ENCODE measurements around the gene IPO9. TPM values are rescaled to one million over a fixed set of nuclear protein-coding genes. Genes with fewer than 3 reads are reported as not detected.

The IPO9 gene
- total and polyA plus RNA-seq, 2 of the 4 experiments (the other 2 are of a cell fraction) = 14.0 to 23.4 TPM

- Histone ChIP-seq H3K36me3 (ENCODE audit: control insufficient read depth, insufficient read depth, low read length) (peaks cover 6% of the 10 kb centered on the region), H3K56ac (ENCODE audit: extremely low read depth, insufficient read depth, low read length) (no peak overlapping the region), H2AK9ac (replicated peaks; ENCODE audit: low read depth, low read length, poor library complexity) (no peak overlapping the region), H2BK120ac (ENCODE audit: low read depth, low read length) (no peak overlapping the region), H3K18ac (ENCODE audit: low read depth, low read length) (no peak overlapping the region), H3K23ac (ENCODE audit: low read depth, low read length) (no peak overlapping the region), H3K14ac (replicated peaks; ENCODE audit: low read depth, low read length) (no peak overlapping the region), H4K91ac (ENCODE audit: insufficient read depth, low read depth, low read length) (no peak overlapping the region), H2BK5ac (ENCODE audit: low read depth, low read length, poor library complexity, severe bottlenecking) (no peak overlapping the region), H3K4me3 (ENCODE audit: insufficient read depth, low read depth, low read length) (no peak overlapping the region), H2BK20ac (ENCODE audit: low read depth, low read length) (no peak overlapping the region), H3K27me3 (ENCODE audit: control insufficient read depth, insufficient read depth, low read length) (no peaks in the 10 kb centered on the region), H3K4me2 (ENCODE audit: low read depth, low read length) (no peak overlapping the region), H3K27ac (ENCODE audit: insufficient read depth, low read length) (no peak overlapping the region), H2AFZ (replicated peaks; ENCODE audit: low read length, poor library complexity) (no peak overlapping the region), H4K5ac (ENCODE audit: low read depth, low read length) (no peak overlapping the region), H3K4me1 (ENCODE audit: control insufficient read depth, insufficient read depth, low read length) (peaks cover 8% of the 10 kb centered on the region), H3K9me3 (ENCODE audit: control insufficient read depth, insufficient read depth, low read length) (no peaks in the 10 kb centered on the region), H3K79me1 (ENCODE audit: low read depth in 1 of 2, low read length in 2 of 2) (peaks cover 3 to 18% of the 10 kb centered on the region in 2 experiments; a peak in 3 of 4 replicates), H4K20me1 (ENCODE audit: insufficient read depth, low read length) (no peaks in the 10 kb centered on the region), H4K8ac (ENCODE audit: low read depth in 2 of 2, low read length in 2 of 2) (no peak overlapping the region), H3K9me1 (ENCODE audit: insufficient read depth, low read length) (peaks cover 13% of the 10 kb centered on the region; the same call in 1 of the 2 replicates), H3K4ac (ENCODE audit: low read depth, low read length) (no peak overlapping the region), H2AK5ac (ENCODE audit: low read depth, low read length) (no peak overlapping the region), H3K9ac (ENCODE audit: low read depth, low read length) (no peak overlapping the region), H2BK15ac (ENCODE audit: low read depth, low read length) (no peak overlapping the region)
- TF ChIP-seq USF2 (IDR thresholded peaks at IDR 0.05; ENCODE audit: low read depth, low read length) (no peak), ELK1 (IDR thresholded peaks at IDR 0.05; ENCODE audit: borderline replicate concordance, low read depth, low read length) (no peak), FOS (IDR thresholded peaks at IDR 0.05; ENCODE audit: low read depth, low read length) (no peak), RFX5 (IDR thresholded peaks at IDR 0.05; ENCODE audit: low read depth, low read length) (no peak), SMC3 (IDR thresholded peaks at IDR 0.05; ENCODE audit: low read depth, low read length) (no peak), NFE2L2 (IDR thresholded peaks at IDR 0.05; ENCODE audit: low read depth, low read length) (no peak), POLR2A (IDR thresholded peaks at IDR 0.05; ENCODE audit: low read depth, low read length) (no peak), MAZ (IDR thresholded peaks at IDR 0.05; ENCODE audit: borderline replicate concordance, low read depth, low read length) (no peak), CEBPB (IDR thresholded peaks at IDR 0.05; ENCODE audit: low read depth, low read length) (no peak), BHLHE40 (IDR thresholded peaks at IDR 0.05; ENCODE audit: low read depth, low read length) (no peak), CHD1 (IDR thresholded peaks at IDR 0.05; ENCODE audit: low read depth, low read length) (no peak), CTCF (conservative IDR thresholded peaks at IDR 0.05; ENCODE audit: low read depth, low read length) (no peak), RCOR1 (IDR thresholded peaks at IDR 0.05; ENCODE audit: insufficient replicate concordance, low read length) (no peak), MXI1 (IDR thresholded peaks at IDR 0.05; ENCODE audit: borderline replicate concordance, low read depth, low read length) (no peak), RAD21 (IDR thresholded peaks at IDR 0.05; ENCODE audit: low read length) (no peak), MAFK (IDR thresholded peaks at IDR 0.05; ENCODE audit: low read depth, low read length) (no peak)
- no peak for ATAC-seq (ENCODE audit: low read depth)
- POLR2A ChIA-PET (ENCODE audit: unreplicated experiment) = no interaction called here
- no peak for DNase-seq
- intact Hi-C loops (cut with micrococcal nuclease) (no loop called here), dilution Hi-C loops (cut with HindIII; ENCODE audit: low sequenced_read_pairs, unreplicated experiment) (no loop called here), in situ Hi-C loops (cut with MboI; ENCODE audit: low sequenced_read_pairs) (loop anchor here (10.0 kb wide), 1 partner anchor 234 kb away; the partner anchor contains the start of gene GPR37L1)
- BruUV-seq (replicated peaks) = no TSS peak
- 83% methylated on average over 2 of the region's 3 CpGs; no CpG with 5 or more reads in 1 of the 2 experiments for whole genome bisulfite sequencing, 2 experiments (ENCODE audit: extremely low coverage in 2 of 2, insufficient read length in 1 of 2)
- CTCF ChIA-PET = no interaction called here
Measured at GRCh38 chr1:201890806-201891450, 62.0 kb downstream of the IPO9 start.
